HCEC 1CT (cell line): ENCODE data around the gene ACSF3.

Source experiments
- DNase-seq: peaks from one replicate; pipeline ENCODE4 v3.0.0-alpha.2; 2017

The ACSF3 gene

GRCh38 chr16:89134269-89134668 lies 40.6 kb downstream of the ACSF3 start:
- DNase-seq = no peak

GRCh38 chr16:89135166-89135565 lies 41.5 kb downstream of the ACSF3 start:
- DNase-seq = no peak

- no peak for DNase-seq
These were observed 42.5 kb downstream of the ACSF3 start for GRCh38 chr16:89135971-89136765.

- no peak for DNase-seq
These were observed 43.3 kb downstream of the ACSF3 start for GRCh38 chr16:89136931-89137330.

GRCh38 chr16:89137666-89138512 lies 44.2 kb downstream of the ACSF3 start:
- DNase-seq = no peak

GRCh38 chr16:89138513-89138795 lies 44.8 kb downstream of the ACSF3 start:
- no peak for DNase-seq

- DNase-seq = no peak
These were observed 45.3 kb downstream of the ACSF3 start for GRCh38 chr16:89138843-89139520.

GRCh38 chr16:89139907-89140361 lies 46.3 kb downstream of the ACSF3 start:
- DNase-seq = no peak

GRCh38 chr16:89140401-89140800 lies 46.7 kb downstream of the ACSF3 start:
- DNase-seq = no peak

GRCh38 chr16:89140981-89141883 lies 47.6 kb downstream of the ACSF3 start:
- DNase-seq = no peak

GRCh38 chr16:89141884-89142267 lies 48.2 kb downstream of the ACSF3 start:
- no peak for DNase-seq

GRCh38 chr16:89142474-89143195 lies 49.0 kb downstream of the ACSF3 start:
- DNase-seq = no peak

- DNase-seq = no peak
These were observed 49.6 kb downstream of the ACSF3 start for GRCh38 chr16:89143201-89143741.

GRCh38 chr16:89143911-89144675 lies 50.4 kb downstream of the ACSF3 start:
- no peak for DNase-seq

- DNase-seq = no peak
These were observed 51.0 kb downstream of the ACSF3 start for GRCh38 chr16:89144681-89145080.

GRCh38 chr16:89145406-89146161 lies 51.9 kb downstream of the ACSF3 start:
- no peak for DNase-seq

- DNase-seq = no peak
These were observed 52.8 kb downstream of the ACSF3 start for GRCh38 chr16:89146211-89147005.

GRCh38 chr16:89147085-89147817 lies 53.6 kb downstream of the ACSF3 start:
- DNase-seq = no peak
